ENCODE measurements around the gene NFYC. TPM values are rescaled to one million over a fixed set of nuclear protein-coding genes. Genes with fewer than 3 reads are reported as not detected.

NFYC gene
- total RNA-seq, 6 donors from 2014 or later = 40.0 to 73.3 (median 50.9) TPM

DNA sequence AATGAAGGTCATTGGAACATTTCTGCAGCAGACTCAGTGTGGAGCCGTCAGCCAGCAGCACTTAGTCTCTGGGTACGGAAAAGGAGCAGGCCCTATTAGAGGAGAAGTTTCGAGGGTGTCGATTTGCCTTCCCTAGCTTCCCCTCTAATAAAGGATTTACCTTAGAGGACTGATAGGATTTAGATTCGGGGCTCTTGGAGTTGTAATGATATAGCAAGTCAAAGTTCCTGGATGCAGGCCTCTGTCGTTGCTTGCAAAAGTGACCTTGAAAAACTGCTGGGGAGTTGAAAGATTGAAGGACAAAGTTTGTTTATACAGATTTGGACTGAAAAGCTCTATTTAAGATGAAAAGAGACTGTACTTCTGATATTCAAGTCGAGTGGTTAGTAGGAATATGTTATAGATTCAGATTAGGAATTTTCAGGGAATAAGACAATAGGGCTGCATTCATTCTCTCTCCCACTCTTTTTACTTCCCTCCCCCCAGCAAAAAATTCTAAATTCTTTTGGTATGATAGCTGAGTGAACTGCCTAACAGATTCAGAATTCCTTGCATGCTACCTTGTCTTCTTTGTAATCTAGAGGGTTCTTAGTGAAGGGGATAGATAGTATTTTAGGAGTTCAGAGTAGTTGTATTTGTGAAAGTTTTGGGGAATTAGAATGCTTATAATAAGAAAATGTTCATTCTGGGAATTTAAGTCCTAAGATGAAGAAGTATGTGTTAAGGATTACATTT is 19.2 kb downstream of the NFYC start:
- DNase-seq (no peak), ATAC-seq (ENCODE audit: low FRiP score in 2 of 2) (no peak)
- TF ChIP-seq POLR2AphosphoS5 (IDR thresholded peaks at IDR 0.05) (no peak), POLR2A (IDR thresholded peaks at IDR 0.05) (no peak)
- TF ChIP-seq, protein P1, sequence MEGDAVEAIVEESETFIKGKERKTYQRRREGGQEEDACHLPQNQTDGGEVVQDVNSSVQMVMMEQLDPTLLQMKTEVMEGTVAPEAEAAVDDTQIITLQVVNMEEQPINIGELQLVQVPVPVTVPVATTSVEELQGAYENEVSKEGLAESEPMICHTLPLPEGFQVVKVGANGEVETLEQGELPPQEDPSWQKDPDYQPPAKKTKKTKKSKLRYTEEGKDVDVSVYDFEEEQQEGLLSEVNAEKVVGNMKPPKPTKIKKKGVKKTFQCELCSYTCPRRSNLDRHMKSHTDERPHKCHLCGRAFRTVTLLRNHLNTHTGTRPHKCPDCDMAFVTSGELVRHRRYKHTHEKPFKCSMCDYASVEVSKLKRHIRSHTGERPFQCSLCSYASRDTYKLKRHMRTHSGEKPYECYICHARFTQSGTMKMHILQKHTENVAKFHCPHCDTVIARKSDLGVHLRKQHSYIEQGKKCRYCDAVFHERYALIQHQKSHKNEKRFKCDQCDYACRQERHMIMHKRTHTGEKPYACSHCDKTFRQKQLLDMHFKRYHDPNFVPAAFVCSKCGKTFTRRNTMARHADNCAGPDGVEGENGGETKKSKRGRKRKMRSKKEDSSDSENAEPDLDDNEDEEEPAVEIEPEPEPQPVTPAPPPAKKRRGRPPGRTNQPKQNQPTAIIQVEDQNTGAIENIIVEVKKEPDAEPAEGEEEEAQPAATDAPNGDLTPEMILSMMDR (IDR thresholded peaks at IDR 0.05) = no peak
- Histone ChIP-seq H3K27me3 (no peaks in the 10 kb centered on the region), H3K9me3 (no peaks in the 10 kb centered on the region), H3K4me1 (peaks cover 54 to 67% (median 62%) of the 10 kb centered on the region in 4 donors), H3K4me3 (peak overlapping the region in 2 of 4 donors; percentile 48 to 60), H3K27ac (peak overlapping the region; percentile 58 to 88 (median 74)), H3K36me3 (no peaks in the 10 kb centered on the region)
- WGBS, 2 donors = 25 to 28% methylated on average over 7 of the region's 7 CpGs

DNA sequence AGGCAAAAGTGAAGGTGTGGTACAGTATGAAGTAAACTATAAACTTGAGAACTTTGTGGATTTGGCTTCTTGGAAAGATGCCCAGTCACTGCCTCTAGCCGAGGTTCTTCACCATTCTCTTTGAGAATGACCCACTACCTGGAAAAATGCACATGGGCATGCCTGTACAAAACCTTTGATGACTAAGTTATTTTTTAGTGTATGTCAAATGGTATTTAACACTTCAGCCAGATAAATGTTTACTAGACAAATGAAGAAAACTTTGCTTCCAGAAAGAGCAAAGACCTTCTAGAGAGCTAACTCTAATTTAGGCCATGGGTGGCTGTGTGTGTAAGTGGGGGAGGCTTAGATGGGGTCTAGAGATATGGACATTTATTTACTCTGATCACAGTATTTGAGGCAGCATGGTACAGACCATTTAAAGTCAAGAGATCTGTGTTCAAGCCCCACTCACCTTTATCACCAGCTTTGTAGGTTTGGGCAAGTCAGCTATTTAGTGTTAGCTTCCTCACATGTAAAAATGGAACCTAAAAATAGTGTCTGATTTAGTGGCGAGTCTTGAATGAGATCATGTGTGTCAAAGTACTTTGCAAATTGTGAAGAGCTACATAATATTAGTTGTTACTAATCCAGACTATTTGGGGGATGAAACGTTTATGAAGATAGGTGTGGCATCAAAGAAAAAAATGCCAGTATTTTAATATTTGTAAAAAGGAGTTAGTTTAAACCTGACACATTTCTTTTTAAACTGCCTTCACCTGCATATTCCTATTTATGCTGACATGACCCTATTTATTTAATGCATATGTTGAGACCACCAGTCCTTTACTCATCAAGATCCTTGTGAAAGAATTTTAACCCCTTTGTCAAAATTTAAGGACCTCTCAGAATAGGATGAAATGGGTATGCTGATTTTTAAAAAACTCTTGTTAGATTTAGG is 20.2 kb downstream of the NFYC start:
- peak overlapping the region; percentile 58 to 88 (median 74) for H3K27ac ChIP-seq
- no peaks in the 10 kb centered on the region for H3K9me3 ChIP-seq
- 5 to 11% methylated on average over 3 of the region's 3 CpGs for WGBS, 2 donors
- H3K4me3 ChIP-seq = peak overlapping the region in 1 of 4 donors; percentile 48
- ATAC-seq (ENCODE audit: low FRiP score in 2 of 2) = no peak
- TF ChIP-seq, protein P1 (IDR thresholded peaks at IDR 0.05) = no peak
- TF ChIP-seq EP300 (IDR thresholded peaks at IDR 0.05) = no peak
- no peak for TF ChIP-seq POLR2AphosphoS5 (IDR thresholded peaks at IDR 0.05)
- no peak for TF ChIP-seq POLR2A (IDR thresholded peaks at IDR 0.05)
- DNase-seq = no peak
- no peaks in the 10 kb centered on the region for H3K27me3 ChIP-seq
- H3K36me3 ChIP-seq = no peaks in the 10 kb centered on the region
- H3K4me1 ChIP-seq = peaks cover 60 to 72% (median 65%) of the 10 kb centered on the region in 4 donors

DNA sequence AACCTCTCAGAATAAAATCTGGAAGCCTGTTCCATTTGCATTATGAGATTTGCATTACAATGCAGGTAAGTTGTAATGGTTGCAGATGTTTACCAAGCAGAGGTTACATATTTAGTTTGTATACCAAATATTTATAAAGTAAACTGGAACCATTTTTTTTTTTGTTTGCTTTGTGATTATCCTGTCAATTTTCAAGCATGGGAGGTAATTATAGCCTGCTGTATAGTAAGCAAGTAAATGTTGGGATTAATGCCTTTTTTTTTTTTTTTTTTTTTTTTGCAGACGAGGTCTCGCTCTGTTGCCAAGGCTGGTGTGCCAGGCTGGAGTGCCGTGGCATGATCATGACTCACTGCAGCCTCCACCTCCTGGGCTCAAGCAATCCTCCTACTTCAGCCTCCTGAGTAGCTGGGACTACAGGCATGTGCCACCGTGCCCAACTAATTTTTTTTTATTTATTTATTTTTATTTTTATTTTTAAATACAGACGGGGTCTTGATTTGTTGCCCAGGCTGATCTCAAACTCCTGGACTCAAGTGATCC is 21.0 kb downstream of the NFYC start:
- DNase-seq = no peak

DNA sequence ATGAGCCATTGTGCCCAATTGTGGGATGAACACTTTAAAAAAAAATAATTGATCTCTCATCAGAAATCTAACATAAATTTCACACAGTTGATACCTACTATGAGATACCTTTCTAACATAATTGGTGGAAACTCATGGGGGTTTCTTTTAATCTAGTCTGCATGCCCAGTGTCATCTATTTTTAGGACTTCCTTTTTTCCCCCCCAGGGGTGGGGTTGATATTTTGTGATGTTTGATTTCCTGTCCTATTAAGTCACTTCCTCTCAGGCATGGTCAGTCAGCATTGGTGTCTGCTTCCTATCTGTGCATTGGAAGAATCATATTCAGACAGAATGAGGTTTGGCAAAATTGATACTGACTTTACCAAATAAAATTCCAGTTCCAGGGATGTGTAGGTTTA is 21.5 kb downstream of the NFYC start:
- H3K36me3 ChIP-seq = no peaks in the 10 kb centered on the region
- no peak overlapping the region for H3K4me3 ChIP-seq
- no peaks in the 10 kb centered on the region for H3K27me3 ChIP-seq
- no peaks in the 10 kb centered on the region for H3K9me3 ChIP-seq
- TF ChIP-seq EP300 (IDR thresholded peaks at IDR 0.05) (peak in 2 of 4 donors; percentile 32 to 47), POLR2A (IDR thresholded peaks at IDR 0.05) (no peak), POLR2AphosphoS5 (IDR thresholded peaks at IDR 0.05) (peak in 1 of 2 donors; percentile 52)
- TF ChIP-seq, protein P1 (IDR thresholded peaks at IDR 0.05) = no peak
- peaks cover 61 to 82% (median 72%) of the 10 kb centered on the region in 4 donors for H3K4me1 ChIP-seq
- H3K27ac ChIP-seq = peak overlapping the region; percentile 63 to 88 (median 78)
- peak in 1 of 2 donors; percentile 49 for ATAC-seq (ENCODE audit: low FRiP score in 2 of 2)
- no peak for DNase-seq

More for the DNA sequence above, 21.0 kb downstream of the NFYC start:
- TF ChIP-seq POLR2AphosphoS5 (IDR thresholded peaks at IDR 0.05) = no peak
- no peak for TF ChIP-seq POLR2A (IDR thresholded peaks at IDR 0.05)
- TF ChIP-seq EP300 (IDR thresholded peaks at IDR 0.05) = no peak
- TF ChIP-seq, protein P1 (IDR thresholded peaks at IDR 0.05) = no peak
- Histone ChIP-seq H3K4me3 (no peak overlapping the region), H3K27me3 (no peaks in the 10 kb centered on the region), H3K36me3 (no peaks in the 10 kb centered on the region), H3K9me3 (no peaks in the 10 kb centered on the region), H3K27ac (peak overlapping the region; percentile 63 to 88 (median 78)), H3K4me1 (peaks cover 61 to 77% (median 69%) of the 10 kb centered on the region in 4 donors)
- WGBS, 2 donors = 53 to 57% methylated on average over 5 of the region's 5 CpGs
- no peak for ATAC-seq (ENCODE audit: low FRiP score in 2 of 2)
